Motor neuron (in vitro differentiated cells): ENCODE measurements around the gene ESYT3. TPM values are rescaled to one million over a fixed set of nuclear protein-coding genes. Genes with fewer than 3 reads are reported as not detected.
A peak's percentile ranks its signal among the peaks of the same experiment; 100 is the strongest.

Experiments used
- ATAC-seq, 8 experiments: fragments of 200-7000 bp; cut with Tn5 transposase; replicated peaks in 6 of 8; 2 replicates each; pipeline ENCODE4 v1.8.0; 2021; ENCODE audit warnings: mild to moderate bottlenecking in 8 of 8, moderate library complexity in 8 of 8
- H3K27ac ChIP-seq, 2 donors: fragments of 250-450 bp; sonication (Bioruptor Pico); 2 replicates each; pipeline ENCODE4 v1.9.0; 2021; ENCODE audit warnings: antibody characterized with exemption in 2 of 2, mild to moderate bottlenecking in 2 of 2, moderate library complexity in 1 of 2
- H3K4me1 ChIP-seq, 2 donors: fragments of 250-450 bp; sonication (Bioruptor Pico); replicated peaks in 1 of 2; 2 replicates each; pipeline ENCODE4 v1.6.1; 2021; ENCODE audit warnings: antibody characterized with exemption in 2 of 2, mild to moderate bottlenecking in 2 of 2, moderate library complexity in 1 of 2
- H3K4me3 ChIP-seq, 5 donors: fragments of 250-450 bp; sonication (Bioruptor Pico); 2 replicates each; pipeline ENCODE4 v1.9.0; 2021; ENCODE audit warnings: antibody characterized with exemption in 5 of 5, mild to moderate bottlenecking in 5 of 5, moderate library complexity in 4 of 5
- WGBS, 10 experiments: fragments of 450-650 bp; shearing (Covaris generic); methylation state at CpG; one replicate each; pipeline ENCODE4 v1.0.0; 2022; 5-methylcytosine and 5-hydroxymethylcytosine counted together
- in situ Hi-C, 9 experiments: fragments of 400-800 bp; cut with MboI; loops; one replicate each; pipeline ENCODE4 v1.15.0; 2021; ENCODE audit warnings: low sequenced_read_pairs in 9 of 9, low pct_unique_long_range_greater_than_20kb in 2 of 9; ENCODE audit not compliant: unreplicated experiment in 9 of 9
- total RNA-seq, 8 experiments: library from RNA; unstranded; fragments of 300-600 nt; gene quantifications; 2 replicates each; pipeline versions ENCODE4 v1.2.3 to v1.2.4, GENCODE V29; 2022

Gene ESYT3
- total RNA-seq, 8 experiments from 2014 or later = 0.71 to 4.5 (median 1.8) TPM

GRCh38 chr3:138459619-138460535, 25.5 kb downstream of the ESYT3 start:
- no peak for ATAC-seq
- in situ Hi-C loops = loop anchor here in 1 of 9 experiments (25.0 kb wide), 1 partner anchor 452 kb away; no protein-coding TSS in a partner anchor

GRCh38 chr3:138460536-138461205, 26.3 kb downstream of the ESYT3 start:
- 74 to 100% (median 81%) methylated on average over 2 to 6 of the region's 8 CpGs; no CpG with 5 or more reads in 6 of the 10 experiments for WGBS, 10 experiments
- peak in 1 of 8 experiments; percentile 5 for ATAC-seq
- no peak overlapping the region for H3K27ac ChIP-seq
- H3K4me1 ChIP-seq = peaks cover 5 to 6% of the 10 kb centered on the region in 2 donors
- no peak overlapping the region for H3K4me3 ChIP-seq
- in situ Hi-C loops = loop anchor here in 1 of 9 experiments (25.0 kb wide), 1 partner anchor 452 kb away; no protein-coding TSS in a partner anchor

More at GRCh38 chr3:138459619-138460535, 25.5 kb downstream of the ESYT3 start:
- Histone ChIP-seq H3K27ac (no peak overlapping the region), H3K4me1 (peaks cover 5 to 6% of the 10 kb centered on the region in 2 donors), H3K4me3 (no peak overlapping the region)
- 20 to 100% (median 80%) methylated on average over 1 to 8 of the region's 15 CpGs; no CpG with 5 or more reads in 3 of the 10 experiments for WGBS, 10 experiments

GRCh38 chr3:138461246-138461645, 26.8 kb downstream of the ESYT3 start:
- peak; percentile 27 to 97 (median 94) for ATAC-seq
- 0 to 90% (median 50%) methylated on average over 2 of the region's 5 CpGs; no CpG with 5 or more reads in 5 of the 10 experiments for WGBS, 10 experiments
- Histone ChIP-seq H3K4me3 (no peak overlapping the region), H3K4me1 (peaks cover 5 to 6% of the 10 kb centered on the region in 2 donors), H3K27ac (no peak overlapping the region)
- in situ Hi-C loops = loop anchor here in 1 of 9 experiments (25.0 kb wide), 1 partner anchor 451 kb away; no protein-coding TSS in a partner anchor

- 20 to 100% (median 83%) methylated on average over 1 to 3 of the region's 4 CpGs; no CpG with 5 or more reads in 3 of the 10 experiments for WGBS, 10 experiments
- peak in 1 of 8 experiments; percentile 1 for ATAC-seq
- Histone ChIP-seq H3K27ac (no peak overlapping the region), H3K4me1 (peaks cover 5 to 6% of the 10 kb centered on the region in 2 donors), H3K4me3 (no peak overlapping the region)
- in situ Hi-C loops = loop anchor here in 1 of 9 experiments (25.0 kb wide), 1 partner anchor 450 kb away; no protein-coding TSS in a partner anchor
Observed at GRCh38 chr3:138461896-138462295, 27.5 kb downstream of the ESYT3 start.

- Histone ChIP-seq H3K27ac (no peak overlapping the region), H3K4me3 (no peak overlapping the region), H3K4me1 (peaks cover 5 to 6% of the 10 kb centered on the region in 2 donors)
- no peak for ATAC-seq
- in situ Hi-C loops = loop anchor here in 1 of 9 experiments (25.0 kb wide), 1 partner anchor 448 kb away; no protein-coding TSS in a partner anchor
- 40 to 83% (median 79%) methylated on average over 1 to 5 of the region's 6 CpGs; no CpG with 5 or more reads in 7 of the 10 experiments for WGBS, 10 experiments
Observed at GRCh38 chr3:138463724-138464490, 29.5 kb downstream of the ESYT3 start.

- Histone ChIP-seq H3K4me1 (peaks cover 5 to 6% of the 10 kb centered on the region in 2 donors), H3K27ac (no peak overlapping the region), H3K4me3 (no peak overlapping the region)
- 14 to 100% (median 76%) methylated on average over 1 to 2 of the region's 2 CpGs; no CpG with 5 or more reads in 6 of the 10 experiments for WGBS, 10 experiments
- in situ Hi-C loops = loop anchor here in 1 of 9 experiments (25.0 kb wide), 1 partner anchor 448 kb away; no protein-coding TSS in a partner anchor
- no peak for ATAC-seq
Observed at GRCh38 chr3:138464491-138464860, 30.1 kb downstream of the ESYT3 start.

- no peak overlapping the region for H3K4me3 ChIP-seq
- peaks cover 5 to 6% of the 10 kb centered on the region in 2 donors for H3K4me1 ChIP-seq
- ATAC-seq = peak in 1 of 8 experiments; percentile 10
- WGBS, 10 experiments = 100% methylated on average over 1 to 2 of the region's 3 CpGs; no CpG with 5 or more reads in 7 of the 10 experiments
- H3K27ac ChIP-seq = no peak overlapping the region
- in situ Hi-C loops = loop anchor here in 1 of 9 experiments (25.0 kb wide), 1 partner anchor 447 kb away; no protein-coding TSS in a partner anchor
Observed at GRCh38 chr3:138465451-138465850, 31.0 kb downstream of the ESYT3 start.

- Histone ChIP-seq H3K4me3 (no peak overlapping the region), H3K4me1 (peaks cover 5 to 6% of the 10 kb centered on the region in 2 donors), H3K27ac (no peak overlapping the region)
- in situ Hi-C loops = loop anchor here in 1 of 9 experiments (25.0 kb wide), 1 partner anchor 446 kb away; no protein-coding TSS in a partner anchor
- peak in 4 of 8 experiments; percentile 18 to 71 (median 46) for ATAC-seq
- WGBS, 10 experiments = 0 to 100% (median 40%) methylated on average over 1 to 2 of the region's 2 CpGs; no CpG with 5 or more reads in 3 of the 10 experiments
Observed at GRCh38 chr3:138465925-138466324, 31.5 kb downstream of the ESYT3 start.

GRCh38 chr3:138467931-138468330, 33.5 kb downstream of the ESYT3 start:
- in situ Hi-C loops = loop anchor here in 1 of 9 experiments (25.0 kb wide), 1 partner anchor 444 kb away; no protein-coding TSS in a partner anchor
- ATAC-seq = no peak
- Histone ChIP-seq H3K4me1 (peaks cover 0 to 2% of the 10 kb centered on the region in 2 donors), H3K27ac (no peak overlapping the region), H3K4me3 (no peak overlapping the region)
- WGBS, 10 experiments = 100% methylated on average over 1 of the region's 5 CpGs; no CpG with 5 or more reads in 9 of the 10 experiments

GRCh38 chr3:138468451-138468850, 34.0 kb downstream of the ESYT3 start:
- 46 to 100% (median 100%) methylated on average over 1 to 4 of the region's 6 CpGs; no CpG with 5 or more reads in 3 of the 10 experiments for WGBS, 10 experiments
- H3K27ac ChIP-seq = no peak overlapping the region
- no peak for ATAC-seq
- peaks cover 0 to 5% of the 10 kb centered on the region in 2 donors for H3K4me1 ChIP-seq
- no peak overlapping the region for H3K4me3 ChIP-seq
- in situ Hi-C loops = loop anchor here in 1 of 9 experiments (25.0 kb wide), 1 partner anchor 444 kb away; no protein-coding TSS in a partner anchor

- peak in 3 of 8 experiments; percentile 69 to 89 (median 82) for ATAC-seq
- no peak overlapping the region for H3K27ac ChIP-seq
- peaks cover 0 to 5% of the 10 kb centered on the region in 2 donors for H3K4me1 ChIP-seq
- WGBS, 10 experiments = 20 to 90% (median 62%) methylated on average over 1 to 2 of the region's 2 CpGs; no CpG with 5 or more reads in 6 of the 10 experiments
- in situ Hi-C loops = loop anchor here in 1 of 9 experiments (25.0 kb wide), 1 partner anchor 443 kb away; no protein-coding TSS in a partner anchor
- no peak overlapping the region for H3K4me3 ChIP-seq
Observed at GRCh38 chr3:138468886-138469285, 34.5 kb downstream of the ESYT3 start.
